Stromal cell of bone marrow (primary cell): ENCODE results near the gene THOC7.

ENCODE experiments used
- DNase-seq: peaks from one replicate; pipeline ENCODE4 v3.0.0-alpha.2; 2012; ENCODE audit warnings: low read depth

The THOC7 gene

GRCh38 chr3:63842127-63842526 is 21.5 kb downstream of the THOC7 start:
- no peak for DNase-seq

- no peak for DNase-seq
Observed at GRCh38 chr3:63841704-63842103, 21.9 kb downstream of the THOC7 start.

GRCh38 chr3:63832395-63832794 is 31.2 kb downstream of the THOC7 start:
- no peak for DNase-seq

- DNase-seq, result no peak
Observed at GRCh38 chr3:63830526-63830925, 33.1 kb downstream of the THOC7 start.

GRCh38 chr3:63824309-63824708 is 39.3 kb downstream of the THOC7 start:
- no peak for DNase-seq

GRCh38 chr3:63819151-63819398 is 44.5 kb downstream of the THOC7 start, which contains the start of gene C3orf49:
Gene C3orf49, plus strand, starts transcription at chr3:63819299. Its CDS starts 173 bp downstream, at chr3:63819472.
- no peak for DNase-seq

GRCh38 chr3:63818282-63819150 is 45.1 kb downstream of the THOC7 start:
- DNase-seq, result peak; percentile 49

GRCh38 chr3:63817225-63817624 is 46.4 kb downstream of the THOC7 start:
- DNase-seq, result no peak

- peak; percentile 8 for DNase-seq
Observed at GRCh38 chr3:63814237-63814636, 49.4 kb downstream of the THOC7 start.

- DNase-seq, result no peak
Observed at GRCh38 chr3:63809607-63810006, 54.0 kb downstream of the THOC7 start.

- no peak for DNase-seq
Observed at GRCh38 chr3:63808633-63809032, 55.0 kb downstream of the THOC7 start.

GRCh38 chr3:63807961-63808565 is 55.5 kb downstream of the THOC7 start:
- no peak for DNase-seq

- DNase-seq, result no peak
Observed at GRCh38 chr3:63803911-63804310, 59.7 kb downstream of the THOC7 start.

- DNase-seq, result no peak
Observed at GRCh38 chr3:63800097-63800496, 63.5 kb downstream of the THOC7 start.

GRCh38 chr3:63798949-63799348 is 64.7 kb downstream of the THOC7 start:
- DNase-seq, result no peak

GRCh38 chr3:63798544-63798943 is 65.1 kb downstream of the THOC7 start:
- no peak for DNase-seq

GRCh38 chr3:63795438-63795837 is 68.2 kb downstream of the THOC7 start:
- DNase-seq, result no peak

GRCh38 chr3:63791974-63792373 is 71.6 kb downstream of the THOC7 start:
- DNase-seq, result peak; percentile 36
